Large intestine (tissue), 3 donors: ENCODE measurements around the gene RBBP8NL. TPM values are rescaled to one million over a fixed set of nuclear protein-coding genes. Genes with fewer than 3 reads are reported as not detected.

Experiments used
- DNase-seq, 2 donors: peaks; one replicate each; pipeline versions ENCODE4 v3.0.0 to v3.0.0-alpha.2; 2013
- H3K27ac ChIP-seq: one replicate; pipeline ENCODE4 v1.5.1; 2013; ENCODE audit warnings: low read length
- H3K27me3 ChIP-seq: 2 replicates; pipeline ENCODE4 v1.6.1; 2013; ENCODE audit warnings: low read length; ENCODE audit not compliant: control insufficient read depth, insufficient read depth
- H3K36me3 ChIP-seq: 2 replicates; pipeline ENCODE4 v1.6.1; 2013; ENCODE audit warnings: low read length; ENCODE audit not compliant: control insufficient read depth, insufficient read depth
- H3K4me1 ChIP-seq: one replicate; pipeline ENCODE4 v1.6.1; 2013; ENCODE audit warnings: low read length; ENCODE audit not compliant: control insufficient read depth, insufficient read depth
- H3K4me3 ChIP-seq: one replicate; pipeline ENCODE4 v1.5.1; 2013; ENCODE audit warnings: low read length
- H3K9me3 ChIP-seq: one replicate; pipeline ENCODE4 v1.6.1; 2013; ENCODE audit warnings: mild to moderate bottlenecking, low read depth, low read length, moderate library complexity; ENCODE audit not compliant: control insufficient read depth
- WGBS: methylation state at CpG from one replicate; pipeline ENCODE4 v1.1.5; 2013; ENCODE audit warnings: low lambda C conversion rate; ENCODE audit not compliant: insufficient coverage; 5-methylcytosine and 5-hydroxymethylcytosine counted together
- polyA plus RNA-seq: library from polyadenylated mRNA; unstranded; fragments of 120-200 nt; gene quantifications from one replicate; pipeline ENCODE4 v1.2.1, GENCODE V29; 2013

RBBP8NL gene
- polyA plus RNA-seq, 1 donor, result 9.6 TPM

DNA sequence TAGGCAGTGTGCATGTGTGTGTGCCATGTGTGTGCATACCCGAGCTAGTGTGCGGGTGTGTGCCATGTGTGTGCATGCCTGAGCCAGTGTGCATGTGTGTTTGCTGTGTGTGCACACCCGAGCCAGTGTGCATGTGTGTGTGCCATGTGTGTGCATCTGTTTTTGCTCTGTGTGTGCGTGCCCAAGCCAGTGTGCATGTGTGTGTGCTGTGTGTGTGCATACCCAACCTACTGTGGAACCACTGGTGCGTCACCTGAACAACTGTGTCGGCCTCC lies 5.7 kb downstream of the RBBP8NL start:
- peaks cover 36% of the 10 kb centered on the region for H3K4me1 ChIP-seq
- no peak for DNase-seq
- no CpG with 5 or more reads among the region's 6 CpGs for WGBS
- no peak overlapping the region for H3K27ac ChIP-seq
- H3K27me3 ChIP-seq, result no peaks in the 10 kb centered on the region
- H3K9me3 ChIP-seq, result no peaks in the 10 kb centered on the region
- peaks cover under 1% of the 10 kb centered on the region for H3K36me3 ChIP-seq
- no peak overlapping the region for H3K4me3 ChIP-seq

DNA sequence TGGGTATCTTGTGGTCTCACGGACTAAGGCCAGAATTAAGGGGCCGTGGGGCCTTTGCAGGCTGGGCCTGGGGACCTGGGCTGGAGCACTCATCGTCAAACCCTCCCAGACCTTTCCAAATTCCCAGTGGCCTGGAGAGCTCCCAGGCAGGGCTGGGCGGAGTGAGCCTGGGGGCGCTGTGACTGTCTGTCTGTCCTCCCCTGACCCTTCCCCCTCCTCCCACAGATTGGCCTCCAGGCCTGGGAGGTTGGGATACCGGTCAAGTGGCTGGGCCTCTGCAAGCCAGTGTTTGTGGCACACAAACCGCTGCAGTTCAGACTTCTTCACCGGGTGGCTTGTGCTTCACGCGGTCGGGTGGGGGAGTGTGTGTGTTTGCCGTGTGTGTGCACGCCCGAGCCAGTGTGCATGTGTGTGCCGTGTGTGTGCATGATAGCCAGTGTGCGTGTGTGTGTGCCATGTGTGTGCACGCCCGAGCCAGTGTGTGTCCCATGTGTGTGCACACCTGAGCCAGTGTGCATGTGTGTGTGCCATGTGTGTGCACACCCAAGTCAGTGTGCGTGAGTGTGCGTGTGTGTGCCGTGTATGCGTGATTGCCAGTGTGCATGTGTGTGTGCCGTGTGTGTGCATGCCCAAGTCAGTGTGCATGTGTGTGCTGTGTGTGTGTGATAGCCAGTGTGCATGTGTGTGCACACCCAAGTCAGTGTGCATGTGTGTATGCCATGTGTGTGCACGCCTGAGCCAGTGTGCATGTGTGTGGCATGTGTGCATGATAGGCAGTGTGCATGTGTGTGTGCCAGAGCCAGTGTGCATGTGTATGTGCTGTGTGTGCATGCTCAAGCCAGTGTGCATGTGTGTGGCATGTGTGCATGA lies 6.3 kb downstream of the RBBP8NL start:
- H3K4me3 ChIP-seq, result no peak overlapping the region
- H3K27ac ChIP-seq, result no peak overlapping the region
- H3K27me3 ChIP-seq, result no peaks in the 10 kb centered on the region
- H3K9me3 ChIP-seq, result no peaks in the 10 kb centered on the region
- peaks cover 30% of the 10 kb centered on the region for H3K4me1 ChIP-seq
- no CpG with 5 or more reads among the region's 24 CpGs for WGBS
- no peak for DNase-seq
- H3K36me3 ChIP-seq, result peaks cover 3% of the 10 kb centered on the region

DNA sequence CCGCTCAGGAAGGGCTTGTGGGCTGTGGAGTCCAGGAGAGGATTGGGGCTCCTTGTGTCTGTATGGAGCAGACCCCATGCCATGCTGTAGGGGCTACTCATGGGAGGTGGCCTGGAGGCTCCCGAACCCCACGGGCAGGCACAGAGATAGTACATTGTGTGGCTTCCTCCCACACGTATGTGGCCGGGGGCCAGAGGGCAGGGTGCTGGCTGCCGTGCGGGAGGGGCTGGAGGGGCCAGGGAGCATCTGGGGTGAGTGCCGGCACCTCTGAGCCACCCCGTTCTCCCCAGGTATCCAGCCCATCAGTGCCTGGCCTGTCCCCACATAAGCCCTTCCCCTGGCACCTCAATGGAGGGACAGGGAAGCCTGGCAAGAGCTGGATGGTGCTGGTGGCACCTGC lies 7.6 kb downstream of the RBBP8NL start:
- Histone ChIP-seq H3K27me3 (no peaks in the 10 kb centered on the region), H3K36me3 (peaks cover 3% of the 10 kb centered on the region)
- no CpG with 5 or more reads among the region's 9 CpGs for WGBS

DNA sequence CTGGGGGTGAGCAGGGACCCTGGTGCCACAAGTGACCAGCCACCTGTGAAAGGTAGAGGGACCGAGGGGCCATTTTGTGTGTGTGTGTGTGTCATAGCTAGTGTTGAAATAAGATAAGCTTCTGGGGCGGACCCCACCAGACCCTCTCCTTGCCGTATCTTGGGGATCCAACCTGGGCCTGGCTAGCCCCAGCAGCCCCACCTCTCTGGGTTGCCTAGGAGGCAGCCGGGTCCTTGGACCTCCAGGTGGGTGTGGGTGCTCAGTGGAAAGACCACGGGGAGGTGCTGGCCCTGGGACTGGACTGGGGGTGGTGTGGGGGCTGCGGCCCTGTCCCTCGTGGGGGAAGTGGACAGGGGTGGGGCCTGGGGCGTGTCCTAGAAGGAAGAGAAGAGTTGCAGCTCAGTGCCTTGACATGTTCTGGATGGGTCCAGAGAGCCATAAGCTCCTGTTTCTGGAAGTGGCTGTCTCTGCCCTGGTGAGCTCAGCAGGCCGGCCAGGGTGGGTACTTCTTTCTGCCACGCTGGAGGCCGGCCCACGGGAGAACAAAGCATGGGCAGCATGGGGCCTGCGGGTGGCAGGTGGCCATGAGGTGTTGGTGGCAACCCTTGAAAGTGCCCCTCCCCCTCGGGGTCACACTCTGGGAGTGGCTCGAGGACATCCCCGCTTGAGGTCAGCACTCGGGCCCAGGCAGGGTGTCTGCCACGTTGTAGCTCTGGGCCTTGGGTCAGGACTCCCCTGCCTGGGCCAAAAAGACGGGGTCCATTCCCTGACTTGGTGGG lies 8.4 kb downstream of the RBBP8NL start:
- H3K27ac ChIP-seq, result no peak overlapping the region
- H3K9me3 ChIP-seq, result peaks cover 4% of the 10 kb centered on the region
- peaks cover 29% of the 10 kb centered on the region for H3K4me1 ChIP-seq
- H3K4me3 ChIP-seq, result no peak overlapping the region
- DNase-seq, result no peak
- no peaks in the 10 kb centered on the region for H3K27me3 ChIP-seq
- no CpG with 5 or more reads among the region's 19 CpGs for WGBS
- peaks cover 3% of the 10 kb centered on the region for H3K36me3 ChIP-seq

More for the DNA sequence above, 7.6 kb downstream of the RBBP8NL start:
- DNase-seq, result no peak
- Histone ChIP-seq H3K4me3 (no peak overlapping the region), H3K27ac (no peak overlapping the region), H3K4me1 (peaks cover 29% of the 10 kb centered on the region), H3K9me3 (peaks cover 4% of the 10 kb centered on the region)

DNA sequence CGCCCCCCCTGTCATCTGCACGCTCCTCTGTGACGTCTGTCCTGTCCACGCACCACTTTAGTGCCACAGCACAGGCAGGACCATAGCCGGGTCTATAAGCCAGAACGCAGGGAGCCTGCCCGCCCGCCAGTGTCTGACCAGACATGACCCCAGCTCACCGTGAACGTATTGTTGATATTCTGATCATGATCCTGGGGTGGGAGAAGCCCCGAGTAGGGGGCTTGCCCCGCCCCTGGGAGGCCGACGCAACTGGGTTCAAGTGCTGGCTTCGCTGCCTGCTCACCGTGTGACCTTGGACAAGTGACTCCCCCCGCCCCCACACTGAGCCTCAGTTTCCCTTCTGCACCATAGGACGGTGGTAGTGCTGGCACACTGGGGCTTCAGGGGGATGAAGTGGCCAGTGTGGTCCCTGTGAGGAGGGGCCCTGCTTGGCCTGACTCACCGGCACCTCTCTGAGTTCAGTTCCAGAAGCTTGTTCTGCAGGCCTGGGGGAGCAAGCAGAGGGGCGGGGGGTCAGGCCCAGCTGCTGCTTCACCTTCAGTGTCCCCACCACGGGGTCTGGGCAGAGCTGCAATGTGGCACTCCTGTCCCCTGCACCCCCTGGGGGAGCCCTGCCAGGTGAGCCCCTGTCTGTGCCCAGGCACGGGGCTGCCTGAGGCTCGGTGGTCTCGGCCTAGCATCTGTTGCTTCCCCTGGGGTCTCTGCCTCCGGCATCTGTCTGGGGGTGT lies 9.2 kb downstream of the RBBP8NL start:
- Histone ChIP-seq H3K4me1 (peaks cover 29% of the 10 kb centered on the region), H3K36me3 (peaks cover 3% of the 10 kb centered on the region), H3K27me3 (no peaks in the 10 kb centered on the region), H3K4me3 (no peak overlapping the region), H3K9me3 (peaks cover 4% of the 10 kb centered on the region), H3K27ac (no peak overlapping the region)
- no CpG with 5 or more reads among the region's 25 CpGs for WGBS
- no peak for DNase-seq

DNA sequence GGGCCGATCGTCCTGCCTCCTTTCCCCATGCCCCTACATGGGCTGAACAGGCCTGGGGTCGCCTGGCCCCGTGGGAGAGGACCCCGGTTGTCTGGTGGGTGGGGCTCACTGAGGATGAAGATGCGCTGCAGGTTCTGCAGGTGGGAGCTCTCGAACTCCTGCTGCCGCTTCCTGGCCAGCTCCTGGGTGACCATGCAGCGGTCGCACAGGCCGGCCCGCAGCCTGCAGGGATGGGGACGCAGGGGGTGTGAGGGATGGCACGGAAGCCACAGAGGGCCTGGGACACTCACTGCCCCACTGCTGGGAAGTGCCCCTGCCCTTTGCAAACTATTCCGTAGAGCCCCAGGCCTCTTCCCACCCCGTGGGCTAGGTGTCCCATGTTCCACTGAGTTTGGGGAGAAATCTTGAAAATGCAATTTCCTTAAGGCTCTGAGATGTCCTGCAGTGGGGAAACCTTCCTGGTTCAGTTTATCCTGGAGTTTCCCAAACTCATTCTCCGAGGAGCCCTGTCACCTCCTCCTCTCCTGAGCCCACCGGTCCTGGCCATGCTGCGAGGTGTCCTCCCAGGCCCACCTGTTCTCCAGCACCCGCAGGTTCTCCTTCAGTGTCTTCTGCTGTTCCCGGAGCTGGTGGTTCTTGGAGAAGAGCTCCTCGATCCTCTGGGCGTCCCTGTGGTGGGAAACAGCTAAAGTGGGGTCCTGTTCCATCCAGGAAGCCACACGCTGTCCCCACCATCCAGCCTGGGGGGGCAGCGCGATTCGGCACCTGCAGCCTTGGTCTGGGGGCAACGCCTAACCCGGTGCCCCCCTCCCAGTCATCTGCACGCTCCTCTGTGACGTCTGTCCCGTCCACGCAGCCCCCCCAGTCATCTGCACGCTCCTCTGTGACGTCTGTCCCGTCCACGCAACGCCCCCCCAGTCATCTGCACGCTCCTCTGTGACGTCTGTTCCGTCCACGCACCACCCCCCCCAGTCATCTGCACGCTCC lies 10.4 kb downstream of the RBBP8NL start:
- Histone ChIP-seq H3K4me1 (peaks cover 32% of the 10 kb centered on the region), H3K36me3 (peaks cover 3% of the 10 kb centered on the region), H3K27ac (no peak overlapping the region), H3K27me3 (no peaks in the 10 kb centered on the region), H3K4me3 (no peak overlapping the region), H3K9me3 (peaks cover 4% of the 10 kb centered on the region)
- no CpG with 5 or more reads among the region's 43 CpGs for WGBS
- DNase-seq, result no peak

DNA sequence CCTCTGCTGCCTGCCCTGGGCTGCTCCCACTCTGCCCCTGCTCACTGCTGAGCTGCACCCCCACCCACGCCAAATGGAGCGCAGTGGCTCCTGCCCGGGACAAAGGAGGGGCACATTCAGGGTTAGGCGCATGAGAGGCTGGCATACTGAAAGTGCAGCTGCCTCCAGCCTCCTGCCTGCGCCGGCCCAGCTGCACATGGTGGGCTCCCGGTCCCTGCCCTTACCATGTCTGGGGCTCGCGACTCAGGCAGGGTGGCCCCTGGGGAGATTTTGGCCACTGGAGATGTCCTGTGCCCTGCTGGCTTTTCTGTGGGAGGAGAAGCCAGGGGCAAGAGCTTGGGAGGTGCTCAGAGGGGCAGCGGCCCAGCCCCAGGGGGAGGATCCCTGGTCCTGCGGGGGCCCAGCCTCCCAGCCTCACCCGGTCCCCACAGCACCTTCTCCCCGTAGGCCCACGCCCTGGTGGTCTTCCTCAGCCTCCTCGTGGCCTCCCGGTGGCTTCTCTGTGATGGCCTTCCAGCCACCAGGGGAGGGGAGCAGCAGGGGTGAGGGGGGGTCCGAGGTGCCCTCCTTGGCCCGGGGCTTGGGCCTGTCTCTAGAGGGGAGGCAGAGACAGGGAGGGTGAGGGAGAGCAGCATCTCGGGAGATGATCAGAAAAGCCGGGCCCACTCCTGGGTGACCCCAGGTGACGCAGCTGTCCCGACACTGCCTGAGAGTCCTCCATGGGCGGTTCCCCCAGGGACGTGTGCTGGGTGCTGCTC lies 11.8 kb downstream of the RBBP8NL start:
- DNase-seq, result no peak
- WGBS, result no CpG with 5 or more reads among the region's 24 CpGs
- Histone ChIP-seq H3K27ac (no peak overlapping the region), H3K36me3 (peaks cover 3% of the 10 kb centered on the region), H3K4me3 (no peak overlapping the region), H3K4me1 (peaks cover 43% of the 10 kb centered on the region), H3K9me3 (peaks cover 4% of the 10 kb centered on the region), H3K27me3 (no peaks in the 10 kb centered on the region)

DNA sequence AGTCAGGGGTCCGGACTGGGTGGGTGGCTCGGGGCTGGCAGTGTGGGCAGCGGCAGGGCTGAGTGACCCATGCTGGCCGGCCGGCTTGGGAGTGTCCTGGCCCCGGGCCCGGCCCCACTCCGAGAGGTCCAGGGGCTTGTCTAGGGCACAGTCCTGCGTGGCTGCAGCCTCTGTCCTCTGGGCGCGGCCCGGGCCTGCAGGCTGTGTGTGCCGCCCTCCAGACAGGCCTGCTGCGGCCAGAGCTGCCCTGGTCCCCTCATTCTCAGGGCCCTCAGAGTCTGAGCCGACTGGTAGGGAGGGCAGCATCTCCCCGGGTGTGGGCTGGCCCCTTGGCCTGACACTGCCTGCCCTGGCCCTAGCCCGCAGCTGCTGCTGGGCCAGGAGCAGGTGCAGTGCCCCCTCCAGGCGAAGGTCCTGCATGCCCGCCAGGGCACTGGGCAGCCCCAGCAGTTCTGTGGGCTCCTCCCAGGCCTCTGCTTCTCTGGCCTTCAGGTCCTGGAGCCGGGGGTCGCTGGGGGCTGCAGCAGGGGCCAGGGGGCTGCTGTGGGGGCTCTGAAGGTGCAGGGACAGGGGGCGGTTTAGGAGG lies 13.3 kb downstream of the RBBP8NL start:
- Histone ChIP-seq H3K27me3 (no peaks in the 10 kb centered on the region), H3K27ac (peak overlapping the region; percentile 98), H3K4me1 (peaks cover 59% of the 10 kb centered on the region), H3K36me3 (peaks cover 3% of the 10 kb centered on the region), H3K9me3 (peaks cover 4% of the 10 kb centered on the region), H3K4me3 (no peak overlapping the region)
- DNase-seq, result no peak
- no CpG with 5 or more reads among the region's 22 CpGs for WGBS

DNA sequence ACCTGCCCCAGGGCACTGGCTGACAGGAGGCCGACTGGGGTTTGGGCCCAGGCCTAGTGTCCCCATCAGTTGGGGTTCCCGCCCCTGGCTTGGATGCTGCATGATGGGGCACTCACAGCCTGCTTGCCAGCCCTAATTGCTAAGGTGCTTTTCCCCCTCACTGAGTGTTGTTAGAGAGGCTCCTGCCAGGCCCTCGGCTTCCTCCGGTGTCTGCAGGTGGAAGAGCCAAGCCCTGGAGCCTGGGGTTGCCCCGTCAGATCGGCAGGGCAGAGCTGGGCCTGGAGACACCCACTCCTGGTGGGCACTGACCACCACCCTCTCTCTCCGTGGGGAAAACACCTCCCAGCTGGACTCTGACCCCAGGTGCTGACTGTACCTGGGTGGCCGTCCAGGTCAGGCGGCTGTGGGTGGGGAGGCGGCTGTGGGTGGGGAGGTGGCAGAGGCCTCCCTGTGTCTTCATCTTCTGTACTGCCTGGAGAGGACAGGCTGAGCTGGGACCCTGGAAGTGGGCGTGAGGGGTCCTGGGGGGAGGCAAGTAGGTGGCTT lies 14.2 kb downstream of the RBBP8NL start:
- peaks cover 68% of the 10 kb centered on the region for H3K4me1 ChIP-seq
- peaks cover 3% of the 10 kb centered on the region for H3K36me3 ChIP-seq
- no peaks in the 10 kb centered on the region for H3K27me3 ChIP-seq
- WGBS, result no CpG with 5 or more reads among the region's 11 CpGs
- H3K4me3 ChIP-seq, result no peak overlapping the region
- peak overlapping the region; percentile 98 for H3K27ac ChIP-seq
- DNase-seq, result peak in 1 of 2 donors; percentile 86
- H3K9me3 ChIP-seq, result peaks cover 4% of the 10 kb centered on the region
